ENCODE results near the gene NPB. TPM values are rescaled to one million over a fixed set of nuclear protein-coding genes. Genes with fewer than 3 reads are reported as not detected.
A peak's percentile ranks its signal among the peaks of the same experiment; 100 is the strongest.

NPB gene
- total and polyA plus RNA-seq, 11 donors = 0.13 to 1.2 (median 0.50) TPM; not detected in 1

DNA sequence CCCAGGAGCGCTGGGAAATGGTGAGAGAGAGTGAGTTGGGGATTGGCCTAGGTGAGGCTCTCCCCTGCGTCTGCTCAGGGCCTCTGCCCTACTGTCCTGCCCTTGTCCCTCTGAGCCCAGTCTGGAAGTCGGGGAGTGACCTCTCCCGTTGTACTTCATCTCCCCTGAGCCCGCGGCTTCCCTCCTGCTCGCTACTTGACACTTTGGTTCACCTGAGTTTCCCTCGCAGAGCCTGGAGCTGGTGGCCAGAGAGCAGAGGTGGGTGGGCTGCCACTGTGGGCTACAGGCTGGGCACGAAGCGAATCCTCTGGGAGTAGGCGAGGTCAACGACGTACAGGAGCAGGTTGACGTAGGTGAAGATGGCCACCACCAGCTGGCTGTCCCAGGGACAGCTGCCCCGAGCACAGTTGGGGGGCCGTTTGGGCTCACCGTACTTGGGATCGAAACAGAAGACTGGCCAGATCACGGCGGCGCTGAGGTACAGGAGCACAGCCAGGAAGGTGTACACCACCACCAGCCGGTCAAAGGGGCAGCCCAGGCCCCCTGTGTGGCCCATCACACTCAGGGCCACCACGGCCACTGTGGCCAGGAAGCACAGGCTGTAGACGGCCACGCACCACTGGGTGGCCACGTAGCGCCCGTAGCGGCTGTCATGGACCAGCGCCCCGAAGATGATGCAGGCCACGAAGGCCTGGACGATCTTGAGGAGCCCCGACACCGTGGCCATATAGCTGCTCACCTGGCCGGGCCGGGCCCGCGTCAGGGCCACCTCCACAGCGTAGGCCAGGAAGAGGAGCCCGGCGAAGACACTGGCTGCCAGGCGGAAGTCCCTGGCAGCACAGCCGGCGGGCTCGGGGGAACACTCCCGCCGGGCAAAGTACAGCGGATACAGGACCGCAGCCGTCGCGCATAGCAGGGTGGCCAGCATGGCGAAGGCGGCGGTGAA, 38.8 kb downstream of the NPB start:
- DNase-seq (peak in 2 of 5 donors; percentile 5 to 27), ATAC-seq (peak in 1 of 4 donors; percentile 1)
- Histone ChIP-seq H3K27me3 (peaks cover 0 to 11% (median 0%) of the 10 kb centered on the region in 9 donors), H3K4me3 (peak overlapping the region in 5 of 12 donors; percentile 10 to 55 (median 28)), H3K9me3 (no peaks in the 10 kb centered on the region), H3K27ac (peak overlapping the region in 11 of 12 donors; percentile 27 to 92 (median 77)), H3K36me3 (no peaks in the 10 kb centered on the region), H3K4me1 (peaks cover 0 to 50% (median 27%) of the 10 kb centered on the region in 12 donors)
- 85 to 90% (median 87%) methylated on average over 41 to 56 of the region's 56 CpGs for WGBS, 4 donors
- intact Hi-C loops (cut with DNase I) = no loop called here
- TF ChIP-seq POLR2A (IDR thresholded peaks at IDR 0.05) = no peak
- TF ChIP-seq, protein P1, sequence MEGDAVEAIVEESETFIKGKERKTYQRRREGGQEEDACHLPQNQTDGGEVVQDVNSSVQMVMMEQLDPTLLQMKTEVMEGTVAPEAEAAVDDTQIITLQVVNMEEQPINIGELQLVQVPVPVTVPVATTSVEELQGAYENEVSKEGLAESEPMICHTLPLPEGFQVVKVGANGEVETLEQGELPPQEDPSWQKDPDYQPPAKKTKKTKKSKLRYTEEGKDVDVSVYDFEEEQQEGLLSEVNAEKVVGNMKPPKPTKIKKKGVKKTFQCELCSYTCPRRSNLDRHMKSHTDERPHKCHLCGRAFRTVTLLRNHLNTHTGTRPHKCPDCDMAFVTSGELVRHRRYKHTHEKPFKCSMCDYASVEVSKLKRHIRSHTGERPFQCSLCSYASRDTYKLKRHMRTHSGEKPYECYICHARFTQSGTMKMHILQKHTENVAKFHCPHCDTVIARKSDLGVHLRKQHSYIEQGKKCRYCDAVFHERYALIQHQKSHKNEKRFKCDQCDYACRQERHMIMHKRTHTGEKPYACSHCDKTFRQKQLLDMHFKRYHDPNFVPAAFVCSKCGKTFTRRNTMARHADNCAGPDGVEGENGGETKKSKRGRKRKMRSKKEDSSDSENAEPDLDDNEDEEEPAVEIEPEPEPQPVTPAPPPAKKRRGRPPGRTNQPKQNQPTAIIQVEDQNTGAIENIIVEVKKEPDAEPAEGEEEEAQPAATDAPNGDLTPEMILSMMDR (IDR thresholded peaks at IDR 0.05) = no peak

DNA sequence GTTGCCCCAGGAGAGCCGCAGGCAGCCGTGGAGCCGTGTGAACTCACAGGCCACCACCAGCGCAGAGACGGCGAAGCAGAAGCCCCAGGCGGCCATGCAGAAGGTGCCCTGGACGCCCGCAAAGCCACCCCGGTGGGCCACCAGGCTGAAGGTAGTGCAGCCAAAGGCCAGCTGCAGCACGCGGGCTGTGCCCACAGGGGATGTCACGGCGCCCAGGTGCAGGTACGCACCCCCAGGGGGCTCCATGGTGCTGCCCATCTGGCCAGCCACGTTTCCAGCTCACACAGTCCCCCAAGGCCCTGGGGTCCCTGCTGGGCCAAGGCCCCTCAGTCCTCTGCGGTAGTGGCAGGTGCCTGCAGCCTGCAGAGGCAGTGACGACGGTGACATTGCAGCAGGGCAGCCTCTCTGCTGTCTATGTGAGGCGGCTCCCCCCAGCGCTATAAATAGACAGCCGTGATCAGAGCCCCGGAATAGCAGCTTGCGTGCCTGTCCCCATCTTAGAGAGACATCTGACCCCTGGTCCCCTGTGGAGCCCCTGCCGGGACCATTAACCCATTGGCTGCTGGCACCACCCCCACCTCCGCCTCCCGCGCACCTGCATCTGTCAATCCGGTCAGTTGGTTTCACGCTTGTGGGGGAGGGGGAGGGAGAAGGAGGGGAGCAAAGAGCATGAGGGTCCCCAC, 39.6 kb downstream of the NPB start:
- no peak for TF ChIP-seq POLR2A (IDR thresholded peaks at IDR 0.05)
- TF ChIP-seq, protein P1 (IDR thresholded peaks at IDR 0.05) = no peak
- H3K27ac ChIP-seq = peak overlapping the region in 11 of 12 donors; percentile 12 to 92 (median 77)
- peaks cover 0 to 11% (median 0%) of the 10 kb centered on the region in 9 donors for H3K27me3 ChIP-seq
- H3K36me3 ChIP-seq = no peaks in the 10 kb centered on the region
- WGBS, 4 donors = 30 to 34% (median 32%) methylated on average over 28 to 30 of the region's 30 CpGs
- DNase-seq = peak in 4 of 5 donors; percentile 72 to 85 (median 76)
- no peaks in the 10 kb centered on the region for H3K9me3 ChIP-seq
- peak overlapping the region in 11 of 12 donors; percentile 27 to 60 (median 47) for H3K4me3 ChIP-seq
- ATAC-seq = peak; percentile 74 to 89 (median 80)
- peaks cover 0 to 47% (median 26%) of the 10 kb centered on the region in 12 donors for H3K4me1 ChIP-seq
- intact Hi-C loops (cut with DNase I) = no loop called here

DNA sequence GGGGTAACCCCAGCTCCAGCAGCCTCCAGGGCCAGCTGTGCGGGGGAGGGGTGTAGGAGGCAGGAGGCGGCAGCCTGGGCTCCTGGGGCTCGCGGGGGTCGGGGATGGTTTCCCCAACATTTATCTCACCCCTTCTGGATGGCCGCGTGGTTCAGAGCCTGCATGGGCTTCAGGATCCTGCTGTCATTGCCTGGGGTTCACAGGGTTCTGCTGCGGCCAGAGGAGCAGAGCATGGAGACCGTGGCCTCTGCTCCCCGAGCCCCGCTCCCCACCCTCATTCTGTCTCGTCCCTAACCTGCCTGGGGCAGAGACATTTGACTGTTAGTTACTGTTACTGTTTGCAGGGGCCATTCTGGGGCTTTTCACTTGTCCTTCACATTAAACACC, 40.1 kb downstream of the NPB start:
- intact Hi-C loops (cut with DNase I) = no loop called here
- peaks cover 0 to 42% (median 21%) of the 10 kb centered on the region in 12 donors for H3K4me1 ChIP-seq
- no peak for TF ChIP-seq POLR2A (IDR thresholded peaks at IDR 0.05)
- TF ChIP-seq, protein P1 (IDR thresholded peaks at IDR 0.05) = no peak
- ATAC-seq (peak; percentile 1 to 31 (median 10)), DNase-seq (no peak)
- H3K36me3 ChIP-seq = no peaks in the 10 kb centered on the region
- WGBS, 4 donors = 20 to 43% (median 31%) methylated on average over 7 to 11 of the region's 12 CpGs
- peaks cover 0 to 11% (median 0%) of the 10 kb centered on the region in 9 donors for H3K27me3 ChIP-seq
- peak overlapping the region in 11 of 12 donors; percentile 27 to 60 (median 47) for H3K4me3 ChIP-seq
- H3K9me3 ChIP-seq = no peaks in the 10 kb centered on the region
- peak overlapping the region in 11 of 12 donors; percentile 12 to 92 (median 77) for H3K27ac ChIP-seq

Data from heart left ventricle (tissue), 16 donors.